Measurements from ENCODE around the gene FAM78B.
A peak's percentile ranks its signal among the peaks of the same experiment; 100 is the strongest.

The FAM78B gene

DNA sequence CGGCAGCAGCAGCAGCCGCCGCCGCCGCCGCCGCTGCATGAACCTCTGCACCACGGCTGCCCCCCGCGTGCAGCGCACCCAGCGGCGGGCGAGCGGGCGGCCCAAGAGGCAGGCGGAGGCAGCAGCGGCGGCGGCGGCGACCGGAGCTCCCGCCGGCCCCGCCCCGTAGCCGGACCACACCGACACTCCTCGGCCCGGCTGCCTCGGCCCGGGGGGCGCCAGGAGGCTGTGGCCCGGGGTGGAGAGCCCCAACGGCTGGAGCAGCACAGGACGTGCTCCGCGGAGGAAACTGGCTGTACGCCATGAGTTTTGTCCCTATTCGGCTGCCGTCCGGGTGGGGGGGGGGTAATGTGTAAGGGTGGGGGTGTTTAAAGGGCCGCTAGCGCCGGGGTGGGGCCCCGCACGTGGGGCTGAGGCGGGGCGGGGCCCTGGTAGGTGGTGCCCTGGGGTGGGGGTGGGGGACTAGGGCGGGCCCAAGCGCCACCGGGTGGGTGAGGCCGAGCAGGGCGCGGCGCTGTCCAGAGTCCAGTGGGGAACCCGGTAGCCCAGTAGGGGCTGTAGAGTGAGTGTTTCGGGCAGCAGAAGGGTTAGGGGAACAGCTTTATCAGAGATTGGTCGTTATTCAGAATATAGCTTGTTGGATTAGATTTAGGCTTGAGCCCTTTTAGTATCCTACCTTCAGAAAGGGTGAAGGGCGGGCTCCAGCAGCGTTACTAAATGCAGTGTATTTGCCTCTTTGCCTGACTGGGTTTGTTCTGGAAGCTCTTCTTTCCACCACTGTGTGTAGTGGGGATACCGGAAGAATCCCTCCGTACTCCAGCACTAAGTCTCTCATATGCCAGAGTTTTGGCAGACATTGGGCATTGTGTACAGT lies at the start of gene FAM78B:
TSS of gene FAM78B (minus strand) at position 304 of the 874 bp plus-strand sequence. CDS start 753 bp downstream, outside the sequence.
- peak; percentile 48 to 78 for DNase-seq

DNA sequence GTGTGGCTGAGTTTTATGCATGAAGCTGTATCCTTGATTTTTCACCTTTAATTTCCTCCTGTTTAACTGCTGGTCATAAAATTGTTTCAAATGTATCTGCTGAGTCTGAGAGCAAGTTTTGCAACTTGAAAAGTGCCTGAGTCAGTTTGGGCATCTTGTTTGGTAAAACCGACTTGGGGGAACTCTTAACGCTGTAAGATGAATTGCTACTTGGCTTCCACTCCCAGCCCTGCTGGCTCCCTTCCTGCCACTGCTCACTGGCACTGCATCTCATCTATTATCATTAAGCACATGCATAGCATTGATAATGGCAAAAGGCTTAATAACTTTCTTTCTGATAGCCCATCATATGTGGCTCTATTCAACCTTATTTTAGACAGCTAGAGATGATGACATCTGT lies 35.7 kb upstream of the FAM78B start:
- no peak for DNase-seq

DNA sequence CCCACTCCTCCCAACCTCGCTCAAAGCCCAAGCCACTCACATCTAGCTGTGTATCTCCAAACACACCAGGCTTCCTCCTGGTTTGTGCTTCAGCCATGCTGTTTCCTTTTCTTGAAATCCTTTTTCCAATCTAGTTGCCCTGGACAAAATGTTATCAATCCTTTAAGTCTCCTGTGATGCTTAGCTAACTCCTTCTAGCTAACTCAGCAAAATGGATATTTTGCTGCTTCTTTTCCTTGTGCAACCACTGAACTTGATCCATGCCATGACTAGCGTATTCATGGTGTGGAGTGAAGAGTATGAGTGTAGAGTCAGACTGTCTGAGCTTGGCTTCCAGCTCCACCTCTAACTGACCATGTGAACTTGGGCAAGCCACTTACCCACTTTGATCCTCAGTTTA lies 33.9 kb upstream of the FAM78B start:
- DNase-seq, result no peak

- no peak for DNase-seq
Observed at GRCh38 chr1:166197597-166197996, 30.8 kb upstream of the FAM78B start.

- DNase-seq, result no peak
Observed at GRCh38 chr1:166197141-166197540, 30.3 kb upstream of the FAM78B start.

DNA sequence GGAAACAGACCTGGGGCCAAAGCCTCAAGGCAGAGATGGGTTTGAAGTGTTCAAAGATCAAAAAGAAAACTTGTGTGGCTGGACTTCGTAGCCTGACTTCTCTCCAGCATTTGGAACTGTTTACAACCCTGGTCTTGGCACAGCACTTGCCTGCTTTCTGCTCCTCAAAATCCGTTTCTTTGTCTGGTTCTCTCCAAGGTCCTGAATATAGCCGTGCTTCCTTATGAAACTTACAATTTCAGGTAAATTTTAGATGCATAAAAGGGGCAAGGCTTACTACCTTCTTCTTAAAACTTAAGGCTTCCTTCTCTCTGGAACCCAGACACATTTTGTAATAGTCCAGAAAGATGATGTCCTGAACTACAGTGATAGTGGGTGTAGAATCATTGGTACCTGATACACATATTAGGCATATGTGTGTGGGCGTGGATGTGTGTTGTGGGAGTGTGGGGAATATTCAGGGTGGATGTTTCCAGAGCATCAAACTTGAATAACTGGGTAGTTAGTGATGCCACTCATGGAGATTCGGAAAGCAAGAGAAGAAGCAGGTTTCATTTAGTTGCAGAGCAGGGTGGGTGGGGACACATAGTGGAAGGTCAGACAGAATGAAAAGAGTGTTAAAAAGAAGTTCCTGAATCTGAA lies 26.4 kb upstream of the FAM78B start:
- no peak for DNase-seq

GRCh38 chr1:166190400-166190799 lies 23.6 kb upstream of the FAM78B start:
- no peak for DNase-seq

DNA sequence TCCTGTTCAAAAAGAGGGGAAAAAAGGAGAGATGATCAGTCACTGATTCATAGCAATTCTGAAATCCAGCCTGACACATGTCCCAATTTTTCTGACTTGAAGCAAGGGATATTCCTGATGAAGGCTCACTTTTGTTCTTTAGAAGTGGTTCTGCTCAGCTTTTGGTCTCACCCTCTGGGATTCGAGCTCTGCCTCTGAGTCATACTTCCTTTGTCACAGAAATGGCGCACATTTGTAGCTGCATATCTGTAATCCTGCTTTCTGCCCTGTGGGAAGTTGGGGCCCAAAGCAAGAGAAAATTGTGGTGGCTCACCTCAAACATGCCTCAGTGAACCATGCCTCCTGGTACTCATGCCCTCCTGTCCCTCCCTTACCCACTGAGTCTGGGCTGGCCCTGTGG lies 22.3 kb upstream of the FAM78B start:
- no peak for DNase-seq

GRCh38 chr1:166185526-166185925 lies 18.7 kb upstream of the FAM78B start:
- no peak for DNase-seq

GRCh38 chr1:166184897-166185296 lies 18.1 kb upstream of the FAM78B start:
- DNase-seq, result no peak

DNA sequence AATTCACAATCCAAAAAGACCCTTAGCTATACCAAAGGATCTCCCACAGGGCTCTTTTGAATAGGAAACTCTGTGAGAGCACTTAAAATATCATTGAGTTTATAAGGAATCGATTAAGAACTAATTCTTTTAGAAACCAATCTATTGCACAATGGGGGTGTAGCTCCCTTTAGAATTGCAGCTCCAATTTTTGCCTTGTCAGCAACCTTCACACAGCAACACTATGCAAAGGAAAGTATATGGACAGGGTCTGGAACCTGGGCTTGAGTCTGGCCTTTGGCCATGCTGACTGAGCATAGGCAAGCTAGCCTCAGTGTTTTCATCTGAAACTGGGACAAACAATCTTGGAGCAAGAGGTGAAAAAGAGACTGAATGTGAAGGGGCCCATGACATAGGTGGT lies 17.2 kb upstream of the FAM78B start:
- no peak for DNase-seq

DNA sequence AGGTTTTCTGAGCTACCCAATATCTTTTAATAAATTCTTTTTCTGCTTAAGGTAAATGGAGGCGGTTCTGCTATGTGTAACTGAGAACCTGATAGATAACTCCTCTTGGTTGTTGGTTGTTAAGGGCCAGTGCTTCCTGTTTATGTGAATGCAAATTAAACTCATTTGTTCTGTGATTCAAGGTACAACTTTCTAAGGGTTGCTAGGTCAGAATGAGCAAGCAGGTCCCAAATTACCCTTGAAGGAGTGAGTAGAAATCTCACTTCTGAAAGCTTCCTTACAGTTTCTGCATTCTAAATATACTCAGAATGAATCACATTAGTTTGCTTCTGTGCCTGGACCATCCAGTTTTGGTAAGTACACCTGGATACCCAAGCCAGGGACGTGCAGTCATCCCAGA lies 15.5 kb upstream of the FAM78B start:
- DNase-seq, result no peak

DNA sequence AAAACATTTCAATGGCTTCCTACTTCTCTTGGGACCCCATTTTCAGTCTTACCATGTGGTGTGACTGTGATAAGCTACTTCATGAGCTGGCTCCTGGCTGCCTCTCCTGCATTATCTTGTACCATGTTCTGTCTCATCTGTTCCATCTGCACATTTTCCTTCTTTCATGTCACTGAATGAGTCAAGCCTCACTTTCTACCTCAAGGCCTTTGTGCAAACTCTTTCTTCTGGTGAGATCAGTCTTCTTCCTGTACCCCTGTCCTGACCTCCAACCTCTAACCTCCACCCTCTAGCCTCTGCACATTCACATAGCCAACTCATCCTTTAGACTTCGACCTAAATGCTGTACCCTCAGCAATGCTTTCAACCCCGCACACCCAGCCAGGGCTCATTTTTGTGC lies 9.6 kb upstream of the FAM78B start:
- DNase-seq, result no peak

DNA sequence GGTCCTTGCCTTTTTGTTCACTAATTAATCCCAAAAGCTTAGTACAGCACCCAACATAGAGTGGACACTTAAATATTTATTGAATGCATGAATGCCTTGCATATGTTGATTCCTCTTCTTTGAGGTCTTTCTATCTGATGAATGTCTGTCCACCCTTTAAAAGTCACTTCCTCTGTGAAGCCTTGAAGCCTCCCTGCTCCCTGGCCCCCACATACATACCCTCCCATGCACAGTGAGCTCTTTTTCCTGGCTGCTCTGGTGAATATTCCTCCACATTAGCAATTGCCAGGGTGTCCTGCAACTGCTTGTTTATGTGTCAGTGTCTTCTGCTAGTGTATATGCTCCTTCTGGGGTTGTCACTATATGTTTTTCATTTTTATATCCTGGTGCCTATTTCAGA lies 8.2 kb upstream of the FAM78B start:
- no peak for DNase-seq

DNA sequence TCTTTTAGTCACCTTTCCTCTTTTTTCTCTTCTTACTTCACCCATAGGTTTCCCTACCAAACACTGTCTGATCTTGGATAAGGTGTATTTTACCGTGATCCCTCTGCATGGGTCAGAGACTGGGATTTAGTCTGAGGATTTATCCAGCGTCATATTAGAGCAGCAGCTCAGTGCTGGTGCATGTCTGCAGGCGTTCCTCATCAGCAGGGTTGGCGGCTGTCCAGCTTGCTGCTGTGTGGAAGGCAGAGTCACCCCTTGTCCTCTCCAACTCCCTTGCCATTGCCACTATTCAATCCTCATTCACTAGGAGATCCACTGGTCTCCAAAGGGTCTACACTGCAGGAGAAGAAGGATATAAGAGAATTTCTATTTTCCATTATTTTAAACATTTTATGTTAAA lies 7.3 kb upstream of the FAM78B start:
- no peak for DNase-seq

- DNase-seq, result no peak
Observed at GRCh38 chr1:166172106-166172505, 5.3 kb upstream of the FAM78B start.

- no peak for DNase-seq
Observed at GRCh38 chr1:166170726-166171125, 3.9 kb upstream of the FAM78B start.

DNA sequence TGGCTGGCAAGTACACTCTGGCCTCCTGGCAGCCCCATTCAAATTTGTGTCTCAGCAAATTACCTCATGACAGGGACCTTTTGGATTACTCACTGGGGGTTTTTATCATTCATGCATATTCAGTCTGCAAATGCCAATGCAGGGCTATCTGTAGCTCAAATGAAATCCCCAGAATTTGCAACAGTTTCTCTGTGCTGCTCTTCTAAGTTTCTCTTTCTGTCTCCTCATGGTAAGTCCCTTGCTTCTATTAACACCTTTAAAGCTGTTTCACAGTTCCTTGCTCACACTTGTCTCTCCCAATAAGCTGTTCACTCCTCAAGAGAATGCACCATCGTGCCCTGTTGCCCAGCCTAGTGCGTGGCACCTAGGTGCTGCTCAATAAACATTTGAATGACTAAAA lies 3.3 kb upstream of the FAM78B start:
- no peak for DNase-seq

- DNase-seq, result no peak
Observed at GRCh38 chr1:166169182-166169581, 2.4 kb upstream of the FAM78B start.

- peak in 1 of 2 experiments; percentile 28 for DNase-seq
Observed at GRCh38 chr1:166167572-166167925, 748 bp upstream of the FAM78B start.

- DNase-seq, result no peak
Observed at GRCh38 chr1:166166329-166166697, 488 bp downstream of the FAM78B start.

DNA sequence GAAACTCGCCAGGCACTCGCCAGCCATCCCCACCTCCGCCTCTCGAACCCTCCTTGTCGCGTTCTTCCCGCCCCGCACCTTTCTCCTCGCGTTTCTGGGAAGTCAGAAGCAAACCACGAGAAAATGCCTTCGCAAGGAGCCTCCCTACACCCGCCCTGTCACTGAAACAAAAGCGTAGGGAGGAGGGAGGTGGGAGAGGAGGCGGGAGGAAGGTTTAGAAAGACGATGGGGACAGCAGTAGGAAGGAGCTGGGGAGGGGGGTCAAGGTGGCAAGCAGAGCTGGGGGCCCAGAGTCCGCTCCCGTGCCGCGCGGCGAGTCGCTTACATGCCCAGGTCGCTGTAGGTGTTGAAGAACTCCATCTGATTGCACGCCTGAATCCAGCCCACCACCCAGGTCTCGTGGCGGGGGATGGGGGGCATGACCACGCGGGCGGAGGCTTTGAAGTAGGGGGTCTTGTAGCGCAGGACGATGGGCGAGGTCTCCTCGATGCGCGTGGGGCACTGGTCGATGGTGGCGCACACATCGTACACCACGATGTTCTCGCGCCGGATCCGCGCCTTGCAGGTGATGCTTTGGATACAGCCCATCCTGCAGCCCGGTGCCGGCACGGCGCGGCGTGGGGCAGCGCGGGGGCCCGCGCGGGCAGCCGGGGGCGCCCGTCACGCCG lies 1.0 kb downstream of the FAM78B start:
- DNase-seq, result peak in 1 of 2 experiments; percentile 55

DNA sequence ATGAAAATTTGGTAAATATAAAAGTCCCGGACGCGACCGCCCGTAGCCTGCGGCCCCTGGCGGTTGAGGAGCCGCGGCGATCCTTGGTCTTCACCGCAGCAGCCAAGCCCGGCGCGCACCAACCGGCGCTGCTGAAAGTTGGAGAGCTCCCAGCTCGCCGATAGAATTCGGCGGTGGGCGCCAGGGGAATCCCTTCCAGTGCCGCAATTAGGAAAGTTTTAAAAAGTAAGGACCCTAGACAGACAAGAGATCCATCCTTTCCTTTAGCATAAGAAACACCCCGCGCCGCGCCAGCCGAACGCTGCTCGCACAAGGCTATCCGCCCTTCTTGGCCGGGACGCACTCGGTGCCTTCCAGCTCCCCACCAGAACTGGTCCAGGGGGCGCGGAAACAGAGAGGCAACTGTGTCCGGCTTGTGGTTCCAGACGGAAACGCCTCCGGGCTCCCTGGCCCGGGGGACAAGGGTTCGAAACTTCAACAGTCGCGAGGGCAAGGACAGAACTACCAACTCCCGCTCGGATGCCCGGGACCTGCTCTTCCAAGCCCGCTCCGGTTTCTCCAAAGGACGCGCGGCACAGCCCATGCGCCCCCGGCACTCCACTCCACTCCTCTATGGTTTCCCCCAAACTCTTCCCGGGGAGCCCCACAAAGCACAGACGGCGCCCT lies 1.7 kb downstream of the FAM78B start:
- peak; percentile 55 to 65 for DNase-seq

GRCh38 chr1:166164646-166164994 lies 2.2 kb downstream of the FAM78B start:
- no peak for DNase-seq
